ENCODE data around the gene BLM. TPM values are rescaled to one million over a fixed set of nuclear protein-coding genes. Genes with fewer than 3 reads are reported as not detected.

Gene BLM
- total RNA-seq, 1 donor from 2014 or later, result 57.8 TPM

DNA sequence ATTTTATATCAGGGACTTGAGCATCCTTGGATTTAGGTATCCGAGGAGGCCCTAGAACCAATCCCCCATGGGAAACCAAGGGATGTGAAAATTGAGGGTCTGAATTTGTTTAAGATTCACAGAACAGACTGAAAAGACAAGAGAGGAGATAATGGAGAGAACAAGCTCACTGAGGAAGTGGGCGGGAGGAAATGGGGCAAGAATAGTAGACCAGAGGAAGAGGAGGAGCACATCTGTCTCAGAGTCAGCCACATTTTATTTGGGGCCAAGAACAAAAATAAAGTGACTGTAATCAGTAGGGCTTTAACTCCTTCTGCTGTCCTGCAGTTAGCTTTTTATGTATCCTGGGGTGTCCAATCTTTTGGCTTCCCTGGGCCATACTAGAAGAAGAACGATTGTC, 63.8 kb downstream of the BLM start:
- intact Hi-C loops (cut with micrococcal nuclease), result no loop called here

DNA sequence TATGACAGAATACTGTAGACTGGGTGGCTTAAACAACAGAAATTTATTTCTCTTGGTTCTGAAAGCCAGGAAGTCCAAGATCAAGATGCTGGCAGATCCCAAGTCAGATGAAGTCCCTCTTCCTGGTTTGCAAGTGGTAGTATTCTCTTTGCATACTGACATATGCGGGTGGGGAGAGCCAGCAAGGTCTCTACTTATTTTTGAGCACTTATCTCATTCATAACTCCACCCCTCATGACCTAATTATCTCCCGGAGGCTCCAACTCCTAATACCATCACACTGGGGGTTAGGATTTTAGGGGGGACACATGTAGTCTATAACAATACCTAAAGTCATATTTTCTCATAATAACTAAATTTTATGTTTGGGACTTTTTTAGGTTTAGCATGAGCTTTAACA, 65.3 kb downstream of the BLM start:
- intact Hi-C loops (cut with micrococcal nuclease), result no loop called here

DNA sequence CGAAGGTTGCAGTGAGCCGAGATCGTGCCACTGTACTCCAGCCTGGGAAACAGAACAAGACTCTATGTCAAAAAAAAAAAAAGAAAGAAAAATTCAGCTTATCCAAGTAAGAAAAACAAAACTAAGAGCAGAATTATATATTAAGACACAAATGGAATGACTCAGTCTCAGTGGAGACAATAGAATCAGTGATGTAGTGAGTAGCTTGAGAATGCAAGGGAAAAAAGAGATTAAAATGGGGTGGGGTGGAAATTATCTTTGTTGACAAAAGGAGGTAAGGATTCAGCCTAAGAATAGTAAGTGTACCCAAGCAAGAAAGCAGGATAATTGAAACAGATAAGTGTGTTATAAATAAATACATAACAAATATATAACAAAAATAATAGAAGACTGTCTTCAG, 70.7 kb downstream of the BLM start:
- intact Hi-C loops (cut with micrococcal nuclease), result no loop called here

GRCh38 chr15:90789462-90789861, 72.3 kb downstream of the BLM start:
- intact Hi-C loops (cut with micrococcal nuclease), result no loop called here

DNA sequence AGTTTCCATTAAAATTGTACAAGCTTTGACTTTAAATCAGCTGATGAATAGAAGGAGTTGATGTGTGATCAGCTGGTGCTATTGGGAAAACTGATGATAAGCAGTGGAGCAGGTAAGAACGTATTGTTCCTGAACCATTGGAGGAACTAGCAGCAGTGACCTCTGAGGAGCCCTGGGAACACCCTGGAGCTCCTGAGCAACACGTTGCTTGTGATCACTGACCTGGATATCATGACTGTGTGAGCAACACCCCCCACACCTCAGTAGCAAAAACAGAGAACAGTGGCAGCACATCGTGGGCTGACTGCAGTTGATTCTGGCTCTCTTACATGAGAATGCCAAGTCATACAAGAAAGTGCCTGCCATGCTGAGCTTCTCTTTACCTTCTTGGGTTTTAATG, 72.9 kb downstream of the BLM start:
- intact Hi-C loops (cut with micrococcal nuclease), result no loop called here

DNA sequence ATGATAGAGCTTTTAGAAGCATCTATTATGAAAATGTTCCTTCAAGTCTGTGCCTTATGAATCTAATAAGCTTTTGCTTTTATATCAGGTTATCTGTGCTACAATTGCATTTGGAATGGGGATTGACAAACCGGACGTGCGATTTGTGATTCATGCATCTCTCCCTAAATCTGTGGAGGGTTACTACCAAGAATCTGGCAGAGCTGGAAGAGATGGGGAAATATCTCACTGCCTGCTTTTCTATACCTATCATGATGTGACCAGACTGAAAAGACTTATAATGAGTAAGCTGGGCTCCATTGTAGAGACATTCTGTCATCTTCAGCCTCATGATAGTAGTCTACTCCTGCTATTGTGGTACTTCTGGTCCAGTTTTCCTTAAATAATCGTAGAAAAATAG, 73.4 kb downstream of the BLM start:
- intact Hi-C loops (cut with micrococcal nuclease), result no loop called here

GRCh38 chr15:90794538-90794937, 77.4 kb downstream of the BLM start:
- intact Hi-C loops (cut with micrococcal nuclease), result no loop called here

- intact Hi-C loops (cut with micrococcal nuclease), result no loop called here
These were observed 82.6 kb downstream of the BLM start for GRCh38 chr15:90799639-90800170.

DNA sequence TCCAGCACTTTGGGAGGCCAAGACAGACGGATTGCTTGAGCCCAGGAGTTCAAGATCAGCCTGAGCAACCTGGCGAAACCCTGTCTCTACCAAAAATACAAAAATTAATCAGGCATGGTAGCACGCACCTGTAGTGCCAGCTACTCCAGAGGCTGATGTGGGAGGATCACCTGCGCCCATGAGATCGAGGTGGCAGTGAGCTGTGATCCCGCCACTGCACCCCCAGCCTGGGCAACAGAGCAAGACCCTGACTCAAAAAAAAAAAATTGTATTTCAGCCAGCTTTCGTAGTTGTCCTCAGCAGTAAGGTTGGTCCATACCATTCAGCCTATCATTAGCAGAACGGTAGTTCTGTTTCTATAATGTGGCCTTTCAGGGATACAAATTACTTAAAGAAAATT, 84.7 kb downstream of the BLM start:
- intact Hi-C loops (cut with micrococcal nuclease), result no loop called here

DNA sequence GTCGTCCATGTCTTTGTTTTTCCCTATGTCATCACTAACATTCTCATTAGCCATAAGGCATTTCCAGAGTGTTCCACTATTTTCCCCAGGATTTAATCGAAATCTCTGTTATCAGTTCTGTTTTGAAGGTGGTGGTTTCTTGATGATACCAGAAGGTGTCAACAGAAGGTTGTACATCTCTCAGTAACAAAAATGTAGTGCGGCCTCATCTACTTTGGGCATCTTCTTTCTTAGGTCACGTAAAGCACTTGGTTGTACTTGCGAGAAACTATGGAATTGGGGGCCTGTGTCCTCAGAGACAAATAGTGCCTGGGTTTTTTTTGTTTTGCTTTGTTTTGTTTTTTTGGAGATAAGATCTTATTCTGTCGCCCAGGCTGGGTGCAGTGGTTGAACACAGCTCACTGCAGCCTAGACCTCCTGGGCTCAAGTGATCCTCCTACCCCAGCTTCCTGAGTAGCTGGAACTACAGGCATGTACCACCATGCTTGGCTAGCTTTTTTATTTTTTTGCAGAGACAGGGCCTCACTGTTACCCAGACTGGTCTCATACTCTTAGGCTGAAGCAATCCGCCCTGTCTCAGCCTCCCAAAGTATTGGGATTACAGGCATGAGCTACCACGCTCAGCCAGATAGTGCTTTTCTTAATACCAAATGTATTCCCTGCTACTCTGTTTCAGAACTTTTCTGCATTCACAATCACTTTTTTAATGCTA, 90.1 kb downstream of the BLM start:
- intact Hi-C loops (cut with micrococcal nuclease), result no loop called here

- intact Hi-C loops (cut with micrococcal nuclease), result no loop called here
These were observed 90.6 kb downstream of the BLM start for GRCh38 chr15:90807786-90808086.

DNA sequence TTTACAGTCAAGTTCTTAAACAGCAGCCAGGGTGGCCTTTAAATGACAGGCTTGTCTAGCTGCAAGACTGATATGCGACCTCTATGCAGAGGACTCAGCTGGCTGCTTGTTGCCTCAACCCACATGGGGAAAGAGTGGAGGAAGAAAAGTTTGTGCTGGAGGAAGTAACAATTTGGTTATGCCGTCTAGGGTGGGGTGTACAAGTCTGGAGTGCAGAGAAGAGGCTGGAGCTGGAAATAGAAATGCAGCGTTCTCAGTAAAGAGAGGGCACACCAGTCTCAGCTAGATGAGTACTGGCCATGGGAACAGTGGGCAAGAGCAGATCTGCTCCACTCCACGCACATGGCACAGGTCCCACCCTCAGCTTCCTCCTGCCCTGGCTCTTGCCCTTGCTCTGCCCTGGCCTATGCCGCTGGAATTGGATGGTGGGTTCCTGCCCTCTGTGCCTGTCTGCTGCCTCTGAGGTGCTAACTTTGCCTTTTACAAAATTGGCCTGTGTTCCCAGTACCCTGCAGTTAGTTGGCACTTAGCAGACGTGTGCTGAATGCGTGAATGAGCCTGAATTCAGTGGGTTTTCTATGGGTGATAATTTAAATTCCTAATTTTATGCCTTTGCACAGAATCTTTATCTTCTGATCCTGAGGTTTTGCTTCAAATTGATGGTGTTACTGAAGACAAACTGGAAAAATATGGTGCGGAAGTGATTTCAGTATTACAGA, 91.5 kb downstream of the BLM start:
- intact Hi-C loops (cut with micrococcal nuclease), result no loop called here

GRCh38 chr15:90809536-90809935, 92.4 kb downstream of the BLM start:
- intact Hi-C loops (cut with micrococcal nuclease), result no loop called here

DNA sequence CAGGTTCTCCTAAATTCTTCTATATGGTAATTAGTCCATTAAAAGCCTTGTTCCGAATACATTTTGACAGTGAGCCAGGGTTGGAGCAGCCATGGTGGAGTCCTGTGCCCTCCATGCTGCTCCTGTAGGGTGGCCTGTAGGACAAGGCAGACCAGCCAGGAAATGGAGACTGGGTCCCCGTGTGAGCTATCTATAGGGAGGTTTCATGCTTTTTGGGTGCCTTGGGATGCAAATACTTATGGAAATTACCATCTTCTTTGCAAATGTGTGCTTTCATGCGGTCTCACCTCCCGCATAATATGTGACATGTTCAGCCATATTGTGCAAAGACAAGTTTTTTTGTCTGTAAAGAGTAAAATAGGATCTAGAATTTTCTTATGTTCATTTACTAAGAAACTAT, 93.2 kb downstream of the BLM start:
- intact Hi-C loops (cut with micrococcal nuclease), result no loop called here

GRCh38 chr15:90812171-90812957, 95.2 kb downstream of the BLM start:
- intact Hi-C loops (cut with micrococcal nuclease), result no loop called here

- intact Hi-C loops (cut with micrococcal nuclease), result no loop called here
These were observed 95.8 kb downstream of the BLM start for GRCh38 chr15:90812958-90813265.

DNA sequence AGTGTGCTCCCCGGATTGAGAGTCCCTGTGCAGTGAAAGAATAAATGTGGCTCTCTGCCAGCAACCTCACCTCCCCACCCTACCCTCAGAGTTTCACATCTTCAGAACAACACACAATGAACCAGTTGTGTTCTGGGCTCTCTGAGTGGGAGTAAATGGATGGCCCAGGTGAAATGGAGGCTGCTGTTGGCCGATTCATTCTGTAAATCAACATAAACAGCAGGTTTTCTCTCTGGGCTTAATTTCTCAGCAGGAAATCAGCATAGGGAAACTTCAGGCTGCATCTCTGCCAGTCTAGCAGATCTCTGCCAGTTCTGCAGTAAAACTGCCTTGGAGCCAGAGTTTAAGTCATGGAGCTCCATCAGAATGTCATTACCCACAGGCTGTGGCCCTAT, 96.6 kb downstream of the BLM start:
- intact Hi-C loops (cut with micrococcal nuclease), result no loop called here

- intact Hi-C loops (cut with micrococcal nuclease), result no loop called here
These were observed 97.2 kb downstream of the BLM start for GRCh38 chr15:90814191-90814821.

GRCh38 chr15:90816401-90817116, 99.4 kb downstream of the BLM start:
- intact Hi-C loops (cut with micrococcal nuclease), result loop anchor here (5.0 kb wide), 2 partner anchors 56 to 71 kb away; no protein-coding TSS in a partner anchor

DNA sequence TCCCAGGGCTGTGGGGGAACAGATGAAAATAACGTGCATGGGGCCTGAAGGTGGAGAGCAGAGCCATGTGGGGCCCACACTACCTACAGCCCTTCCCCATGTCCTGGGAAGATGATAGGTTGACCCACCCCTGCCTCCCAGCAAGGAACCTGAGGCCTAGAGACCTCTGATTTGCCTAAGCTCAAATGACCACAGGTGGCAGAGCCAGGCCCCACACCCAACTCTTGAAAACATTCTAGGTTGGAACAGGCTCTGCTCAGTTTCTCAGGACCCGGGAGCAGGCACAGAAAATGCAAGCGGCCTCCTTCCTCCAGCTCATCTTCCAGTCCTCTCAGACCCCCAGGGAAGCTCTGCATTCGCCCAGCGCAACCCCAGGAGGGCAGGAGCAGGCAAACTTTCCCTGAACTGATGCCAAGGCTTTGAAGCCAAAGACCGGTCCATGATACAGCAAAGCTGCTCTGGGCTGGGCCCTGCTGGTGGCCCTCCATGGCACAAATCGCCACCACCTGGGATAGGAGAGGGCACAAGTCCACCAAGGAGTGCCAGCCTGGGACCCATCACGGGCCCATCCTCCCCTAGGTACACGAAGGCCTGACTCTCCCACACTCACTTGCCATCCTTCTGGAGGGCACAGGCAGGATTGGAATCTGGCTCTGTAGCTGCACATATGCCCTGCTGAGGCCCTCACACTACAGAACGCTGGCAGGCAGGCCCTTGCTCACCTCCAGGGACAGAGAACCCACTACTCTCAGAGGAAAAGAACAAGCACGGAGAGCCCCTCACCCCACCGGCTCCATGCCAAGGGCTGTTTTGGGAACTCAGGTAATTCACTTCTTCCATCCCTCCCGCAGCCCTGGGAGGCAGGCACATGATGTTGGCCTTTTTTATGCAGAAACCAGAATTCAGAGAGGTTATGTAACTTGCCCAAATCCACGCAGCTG, 100.2 kb downstream of the BLM start:
- intact Hi-C loops (cut with micrococcal nuclease), result loop anchor here (1.0 to 5.0 kb wide), 4 partner anchors 11 to 70 kb away; no protein-coding TSS in a partner anchor

Measured in T-helper 2 cell treated with Interferon-gamma antibody and Interleukin-4, amounts not matched to agents 100 ng/mL and 5 ng/mL, for 36 hours (primary cell).